HepG2 (cell line): ENCODE measurements around the gene TNFSF10. TPM values are rescaled to one million over a fixed set of nuclear protein-coding genes. Genes with fewer than 3 reads are reported as not detected.

Source experiments
- ATF3 ChIP-seq: sonication (generic); formaldehyde crosslinking; IDR thresholded peaks from 2 replicates; pipeline ENCODE4 v1.4.0; 2020; ENCODE audit warnings: missing genetic modification reagents
- BATF2 ChIP-seq: sonication (generic); formaldehyde crosslinking; IDR thresholded peaks from 2 replicates; pipeline ENCODE4 v1.8.0; 2022; ENCODE audit warnings: mild to moderate bottlenecking, missing genetic modification reagents, moderate library complexity
- DNMT1 ChIP-seq: sonication (generic); formaldehyde crosslinking; IDR thresholded peaks from 2 replicates; pipeline ENCODE4 v1.5.1; 2020; ENCODE audit warnings: mild to moderate bottlenecking, missing genetic modification reagents
- FUBP1 ChIP-seq: sonication (generic); formaldehyde crosslinking; IDR thresholded peaks from 2 replicates; pipeline ENCODE4 v1.5.1; 2020; ENCODE audit warnings: missing genetic modification reagents, mild to moderate bottlenecking, borderline replicate concordance
- GLI4 ChIP-seq: sonication (generic); formaldehyde crosslinking; IDR thresholded peaks from 2 replicates; pipeline ENCODE4 v1.5.1; 2020; ENCODE audit warnings: missing genetic modification reagents, mild to moderate bottlenecking, moderate library complexity, borderline replicate concordance
- MAFG ChIP-seq: sonication (generic); formaldehyde crosslinking; IDR thresholded peaks from 2 replicates; pipeline ENCODE4 v1.5.1; 2020; ENCODE audit warnings: mild to moderate bottlenecking, missing genetic modification reagents
- MYNN ChIP-seq: sonication (generic); formaldehyde crosslinking; IDR thresholded peaks from 2 replicates; pipeline ENCODE4 v1.4.0; 2020; ENCODE audit warnings: mild to moderate bottlenecking, low read depth, missing genetic modification reagents
- NONO ChIP-seq, 2 experiments: fragments of 450-650 bp in 1 of 2; sonication (generic) in 1 of 2; formaldehyde crosslinking in 1 of 2; IDR thresholded peaks in 1 of 2; conservative IDR thresholded peaks in 1 of 2; 2 replicates each; pipeline versions ENCODE4 v1.6.1 to v1.8.0; 2017 to 2022; ENCODE audit warnings: mild to moderate bottlenecking in 1 of 2, missing genetic modification reagents in 1 of 2, moderate library complexity in 1 of 2
- PITX1 ChIP-seq: sonication (generic); formaldehyde crosslinking; IDR thresholded peaks from 2 replicates; pipeline ENCODE4 v1.5.1; 2020; ENCODE audit warnings: mild to moderate bottlenecking, missing genetic modification reagents
- PLSCR1 ChIP-seq: sonication (generic); formaldehyde crosslinking; IDR thresholded peaks from 2 replicates; pipeline ENCODE4 v1.5.0; 2020; ENCODE audit warnings: missing genetic modification reagents, mild to moderate bottlenecking, borderline replicate concordance
- PTBP1 ChIP-seq: fragments of 200-400 bp; formaldehyde crosslinking; IDR thresholded peaks from 2 replicates; pipeline ENCODE4 v1.6.1; 2018; ENCODE audit warnings: low read length, low read depth; ENCODE audit not compliant: poor library complexity, severe bottlenecking
- RBM22 ChIP-seq: fragments of 200-400 bp; formaldehyde crosslinking; optimal IDR thresholded peaks from 2 replicates; pipeline ENCODE3; 2017; ENCODE audit warnings: mild to moderate bottlenecking, low read length, moderate library complexity
- SMYD3 ChIP-seq: sonication (generic); formaldehyde crosslinking; IDR thresholded peaks from 2 replicates; pipeline ENCODE4 v1.8.1; 2023; ENCODE audit warnings: mild to moderate bottlenecking, missing genetic modification reagents
- SNAPC2 ChIP-seq: sonication (generic); formaldehyde crosslinking; IDR thresholded peaks from 2 replicates; pipeline ENCODE4 v1.8.1; 2022; ENCODE audit warnings: mild to moderate bottlenecking, missing genetic modification reagents
- SSRP1 ChIP-seq: IDR thresholded peaks from 2 replicates; pipeline ENCODE4 v1.6.1; 2016; ENCODE audit warnings: control low read depth
- SYNCRIP ChIP-seq: fragments of 200-400 bp; formaldehyde crosslinking; IDR thresholded peaks from 2 replicates; pipeline ENCODE4 v1.6.1; 2018; ENCODE audit warnings: mild to moderate bottlenecking, low read depth, low read length; ENCODE audit not compliant: insufficient read depth
- ZBTB21 ChIP-seq: sonication (generic); formaldehyde crosslinking; IDR thresholded peaks from 2 replicates; pipeline ENCODE4 v1.4.0; 2020; ENCODE audit warnings: missing genetic modification reagents
- ZBTB43 ChIP-seq: sonication (generic); formaldehyde crosslinking; conservative IDR thresholded peaks from 2 replicates; pipeline ENCODE4 v1.4.0; 2020; ENCODE audit warnings: missing genetic modification reagents
- ZFP62 ChIP-seq: sonication (generic); formaldehyde crosslinking; IDR thresholded peaks from 2 replicates; pipeline ENCODE4 v1.4.0; 2020; ENCODE audit warnings: missing genetic modification reagents
- ZMAT3 ChIP-seq: sonication (generic); formaldehyde crosslinking; conservative IDR thresholded peaks from 2 replicates; pipeline ENCODE4 v1.7.0; 2021; ENCODE audit warnings: missing genetic modification reagents
- ZNF331 ChIP-seq: sonication (generic); formaldehyde crosslinking; IDR thresholded peaks from 2 replicates; pipeline ENCODE4 v1.4.0; 2020; ENCODE audit warnings: missing genetic modification reagents
- ZNF552 ChIP-seq: sonication (generic); formaldehyde crosslinking; IDR thresholded peaks from 2 replicates; pipeline ENCODE4 v1.9.0; 2022; ENCODE audit warnings: missing genetic modification reagents, mild to moderate bottlenecking, borderline replicate concordance
- ZNF781 ChIP-seq: sonication (generic); formaldehyde crosslinking; IDR thresholded peaks from 2 replicates; pipeline ENCODE4 v1.5.1; 2020; ENCODE audit warnings: borderline replicate concordance, mild to moderate bottlenecking, missing genetic modification reagents; ENCODE audit errors: not compliant biosample characterization
- ZNF878 ChIP-seq: sonication (generic); formaldehyde crosslinking; IDR thresholded peaks from 2 replicates; pipeline ENCODE4 v1.8.1; 2023; ENCODE audit warnings: mild to moderate bottlenecking, missing genetic modification reagents, moderate library complexity
- polyA plus RNA-seq, 8 experiments: library from polyadenylated mRNA; depleted of rRNA in 3 of 8; stranded (reverse) in 7 of 8; unstranded in 1 of 8; fragments of >200 nt; fragmentation: Illumina TruSeq in 4 of 8; extraction: Trizol in 4 of 8; gene quantifications; 2 replicates each; pipeline versions ENCODE4 v1.2.1 to v1.2.3, GENCODE V29; 2011 to 2016; ENCODE audit warnings: low read depth in 4 of 8, missing spikeins in 1 of 8, mixed read lengths in 1 of 8; ENCODE audit not compliant: insufficient read depth in 1 of 8
- total RNA-seq, 5 experiments: library from RNA; depleted of rRNA; stranded (reverse); fragments of >200 nt; fragmentation: Illumina TruSeq; extraction: Trizol; gene quantifications; 2 replicates each; pipeline ENCODE4 v1.2.3, GENCODE V29; 2016; ENCODE audit warnings: low read depth in 1 of 5

The TNFSF10 gene
- total and polyA plus RNA-seq, 2 of the 13 experiments (the other 11 are each of a cell fraction or from before 2014, with no cell fraction given) = 8.4 to 9.9 TPM

- TF ChIP-seq PITX1 (CRISPR knock-in tag) (peak; percentile 56; the same call in 1 of the 2 replicates), RBM22 (no peak), ZMAT3 (CRISPR knock-in tag) (no peak), SYNCRIP (no peak), MYNN (CRISPR knock-in tag) (no peak), MAFG (CRISPR knock-in tag) (no peak), PTBP1 (no peak), ZNF331 (peak; percentile 60), SMYD3 (CRISPR knock-in tag) (0 out of 2 replicates have a peak, but pooled peaks have one; percentile 29), ZNF552 (no peak), BATF2 (CRISPR knock-in tag) (no peak), DNMT1 (CRISPR knock-in tag) (0 out of 2 replicates have a peak, but pooled peaks have one; percentile 41), ZNF878 (no peak), GLI4 (CRISPR knock-in tag) (peak; percentile 27; the same call in 1 of the 2 replicates), SNAPC2 (no peak), SSRP1 (CRISPR knock-in tag) (no peak), ZBTB43 (CRISPR knock-in tag) (0 out of 2 replicates have a peak, but pooled peaks have one; percentile 14), NONO (IDR thresholded peaks at IDR 0.05) (no peak), NONO (CRISPR knock-in tag; conservative IDR thresholded peaks at IDR 0.05) (0 out of 2 replicates have a peak, but pooled peaks have one; percentile 38), PLSCR1 (CRISPR knock-in tag) (no peak), ATF3 (CRISPR knock-in tag) (no peak), ZFP62 (CRISPR knock-in tag) (no peak), FUBP1 (0 out of 2 replicates have a peak, but pooled peaks have one; percentile 63), ZNF781 (CRISPR knock-in tag) (peak; percentile 57), ZBTB21 (no peak)
Measured at GRCh38 chr3:172522871-172523818, at the start of gene TNFSF10 (continued).
